Muscle layer of duodenum (tissue), 2 donors: ENCODE measurements around the gene BARHL1.

Experiments used
- H3K27ac ChIP-seq: one replicate; pipeline ENCODE4 v1.7.0; 2013; ENCODE audit warnings: mild to moderate bottlenecking, low read length
- H3K27me3 ChIP-seq: one replicate; pipeline ENCODE4 v1.7.0; 2013; ENCODE audit warnings: low read depth, mild to moderate bottlenecking, control low read depth, low read length
- H3K36me3 ChIP-seq, 2 donors: one replicate each; pipeline ENCODE4 v1.7.0; 2013; ENCODE audit warnings: low read length in 2 of 2, control low read depth in 1 of 2, mild to moderate bottlenecking in 1 of 2; ENCODE audit not compliant: insufficient read depth in 2 of 2, control insufficient read depth in 1 of 2
- H3K4me1 ChIP-seq, 2 donors: one replicate each; pipeline ENCODE4 v1.7.0; 2013; ENCODE audit warnings: low read length in 2 of 2, mild to moderate bottlenecking in 2 of 2, control low read depth in 1 of 2, moderate library complexity in 1 of 2; ENCODE audit not compliant: insufficient read depth in 2 of 2, control insufficient read depth in 1 of 2
- H3K4me3 ChIP-seq, 2 donors: one replicate each; pipeline ENCODE4 v1.7.0; 2013; ENCODE audit warnings: low read length in 2 of 2, low read depth in 1 of 2, mild to moderate bottlenecking in 1 of 2
- H3K9me3 ChIP-seq, 2 donors: one replicate each; pipeline ENCODE4 v1.7.0; 2013; ENCODE audit warnings: low read length in 2 of 2, control low read depth in 1 of 2, mild to moderate bottlenecking in 1 of 2; ENCODE audit not compliant: control insufficient read depth in 1 of 2
- donor health status: healthy.

The BARHL1 gene

DNA sequence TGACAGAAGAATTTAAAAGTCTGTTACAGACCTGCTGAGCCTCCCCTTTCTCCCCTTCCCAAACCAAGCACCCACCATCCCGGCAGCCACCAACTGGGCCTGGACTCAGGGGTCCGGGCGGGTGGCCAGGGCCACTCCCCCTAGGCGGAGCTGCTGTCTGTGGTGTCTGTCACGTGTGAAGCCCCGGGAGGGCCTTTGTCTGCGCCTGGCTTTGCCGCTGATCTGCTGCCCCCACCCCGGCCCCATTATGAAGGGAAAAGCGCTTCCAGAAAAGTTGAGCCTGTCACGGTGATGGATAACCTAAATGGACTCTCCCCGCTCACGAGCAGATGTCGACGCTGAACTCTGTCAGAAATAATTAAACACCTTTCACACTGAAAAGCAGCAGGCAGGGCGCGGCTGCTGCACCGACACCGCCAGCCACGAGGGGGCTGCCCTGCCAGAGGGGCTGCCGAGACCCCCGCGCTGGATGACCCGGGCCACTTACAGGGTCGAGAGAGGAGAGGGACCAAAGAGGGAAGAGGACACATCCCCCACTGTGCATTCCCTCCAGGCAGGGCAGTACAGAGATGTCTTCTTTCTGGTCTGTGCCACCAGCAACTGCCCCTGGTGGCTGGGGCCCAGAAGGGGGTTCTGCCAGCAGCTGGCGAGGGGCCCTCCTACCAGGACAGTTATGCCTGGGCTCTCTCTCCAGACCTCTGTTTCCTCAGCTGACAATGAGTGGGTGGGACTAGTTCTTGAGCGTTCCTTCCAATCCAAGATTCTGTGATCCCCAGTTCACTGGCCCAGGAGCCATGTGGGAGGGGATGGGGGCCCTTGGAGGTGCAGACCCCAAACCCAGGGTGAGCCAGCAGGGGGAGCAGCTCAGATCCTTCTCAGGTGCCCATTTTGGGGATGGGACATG lies 36.0 kb upstream of the BARHL1 start:
- Histone ChIP-seq H3K27ac (no peak overlapping the region), H3K36me3 (no peaks in the 10 kb centered on the region), H3K27me3 (no peaks in the 10 kb centered on the region), H3K4me3 (peak overlapping the region in 1 of 2 donors; percentile 56), H3K4me1 (peaks cover 0 to 12% of the 10 kb centered on the region in 2 donors), H3K9me3 (no peaks in the 10 kb centered on the region)

DNA sequence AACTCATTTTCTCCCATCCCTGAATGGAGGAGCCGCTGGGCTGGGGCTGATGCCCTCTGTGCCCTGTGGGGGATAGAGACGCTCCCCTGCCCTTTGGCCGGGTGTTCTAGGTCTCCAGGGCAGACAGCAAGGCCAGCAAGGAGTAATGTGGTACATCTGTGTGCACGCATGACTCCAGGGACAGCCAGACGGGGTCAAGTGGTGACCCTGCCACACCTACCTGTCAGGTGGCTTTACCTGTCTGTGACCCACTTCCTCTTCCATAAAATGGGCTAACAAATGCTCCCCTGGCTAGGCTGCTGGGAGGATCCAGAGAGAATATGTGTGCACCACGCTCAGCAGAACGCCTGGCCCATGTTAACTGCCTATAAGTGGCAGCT lies 35.4 kb upstream of the BARHL1 start:
- Histone ChIP-seq H3K4me1 (peaks cover 0 to 12% of the 10 kb centered on the region in 2 donors), H3K4me3 (no peak overlapping the region), H3K9me3 (no peaks in the 10 kb centered on the region), H3K27ac (no peak overlapping the region), H3K36me3 (no peaks in the 10 kb centered on the region), H3K27me3 (no peaks in the 10 kb centered on the region)

DNA sequence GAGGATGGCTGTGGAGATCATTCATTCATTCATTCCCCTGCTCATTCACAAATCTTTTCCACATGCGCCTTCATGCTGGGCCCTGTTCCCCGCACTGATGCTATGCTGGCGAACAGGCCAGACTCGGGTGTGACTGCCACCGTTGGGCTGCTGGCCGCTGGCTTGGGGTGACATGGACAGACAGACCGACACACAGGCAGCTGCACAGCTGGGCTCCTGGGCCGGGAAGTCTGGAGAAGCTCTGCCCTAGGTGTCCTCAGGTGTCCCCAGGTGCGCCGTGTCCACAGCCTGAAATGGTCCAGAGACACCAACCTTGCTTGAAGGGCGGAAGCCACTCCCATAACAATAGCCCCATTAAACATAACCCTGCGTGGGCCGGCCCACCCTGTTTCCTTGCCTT lies 35.0 kb upstream of the BARHL1 start:
- no peaks in the 10 kb centered on the region for H3K27me3 ChIP-seq
- H3K27ac ChIP-seq = no peak overlapping the region
- no peaks in the 10 kb centered on the region for H3K9me3 ChIP-seq
- no peak overlapping the region for H3K4me3 ChIP-seq
- peaks cover 0 to 12% of the 10 kb centered on the region in 2 donors for H3K4me1 ChIP-seq
- no peaks in the 10 kb centered on the region for H3K36me3 ChIP-seq

DNA sequence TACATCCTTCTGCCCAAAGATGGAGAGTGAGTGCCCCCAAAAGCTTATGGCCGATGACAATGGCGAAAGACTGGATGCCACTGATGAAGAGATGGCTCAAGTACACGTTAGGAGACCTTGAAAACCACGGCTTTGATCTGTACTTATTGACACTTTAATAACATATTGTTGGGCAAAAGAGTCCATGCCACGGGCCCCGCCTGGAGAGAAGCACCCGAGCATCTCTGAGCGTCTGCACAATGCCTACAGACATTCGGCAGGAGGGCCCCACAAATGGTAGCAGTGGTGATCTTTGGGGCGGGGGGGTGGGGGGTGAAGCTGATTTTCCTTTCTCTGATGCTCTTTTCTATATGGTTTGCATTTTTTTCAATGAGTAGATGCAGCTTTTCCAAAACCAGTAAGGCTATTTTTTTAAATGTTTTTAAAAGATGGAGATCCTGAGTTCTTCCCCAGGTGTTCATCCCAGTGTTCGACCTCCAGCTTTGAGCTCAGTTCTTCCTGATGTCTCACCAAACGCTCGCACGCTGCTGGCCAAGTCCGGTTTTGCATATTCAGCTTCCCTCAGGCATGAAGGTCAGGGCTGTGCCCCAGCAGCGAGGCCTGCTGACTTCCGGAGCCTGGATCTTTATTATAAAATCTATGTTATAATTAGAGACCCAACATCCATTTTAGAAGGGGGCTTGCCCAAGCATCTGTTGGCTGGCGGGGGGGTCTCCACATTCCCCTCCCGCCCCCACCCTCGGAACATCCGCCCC lies 34.3 kb upstream of the BARHL1 start:
- H3K36me3 ChIP-seq = no peaks in the 10 kb centered on the region
- H3K9me3 ChIP-seq = no peaks in the 10 kb centered on the region
- peaks cover 0 to 12% of the 10 kb centered on the region in 2 donors for H3K4me1 ChIP-seq
- H3K27ac ChIP-seq = no peak overlapping the region
- H3K27me3 ChIP-seq = no peaks in the 10 kb centered on the region
- no peak overlapping the region for H3K4me3 ChIP-seq

DNA sequence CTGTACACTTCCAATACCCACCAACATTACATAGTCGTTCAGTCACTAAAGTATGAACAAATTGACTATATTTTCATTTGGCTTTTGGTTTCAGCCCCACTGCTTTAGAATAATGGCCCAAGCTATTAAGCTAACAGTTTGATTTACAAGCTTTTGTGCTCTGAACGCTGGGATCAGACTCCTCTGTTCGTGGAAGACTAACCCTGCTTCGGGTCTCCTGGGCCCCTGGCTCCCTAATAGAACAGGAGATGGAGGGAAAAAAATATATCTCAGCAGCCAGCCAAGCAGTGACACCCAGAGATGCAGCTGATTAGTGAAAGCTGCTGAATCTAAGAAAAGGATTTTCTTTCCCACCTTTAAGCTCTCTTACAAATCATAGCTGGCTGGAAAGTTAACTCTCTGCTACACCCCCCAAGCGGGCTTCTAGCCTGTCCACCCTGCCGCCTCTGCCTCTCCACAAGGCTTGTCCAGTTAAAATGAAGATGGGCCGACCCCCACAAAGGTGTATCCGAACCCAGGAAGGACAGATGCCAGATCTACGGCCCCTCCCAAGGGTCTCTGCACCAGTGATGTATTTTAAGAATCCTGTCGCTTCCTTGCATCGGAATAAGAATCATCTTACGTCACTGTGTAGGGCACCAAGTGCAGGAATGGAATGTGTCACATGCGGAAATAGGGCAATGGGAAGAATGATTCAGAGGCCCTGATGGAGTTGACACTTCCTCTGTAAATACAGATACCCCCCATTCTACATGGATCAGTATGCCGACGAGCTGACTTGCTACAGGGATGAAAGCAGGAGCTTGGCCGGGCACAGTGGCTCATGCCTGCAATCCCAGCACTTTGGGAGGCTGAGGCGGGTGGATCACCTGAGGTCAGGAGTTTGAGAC lies 33.4 kb upstream of the BARHL1 start:
- Histone ChIP-seq H3K27me3 (no peaks in the 10 kb centered on the region), H3K9me3 (no peaks in the 10 kb centered on the region), H3K27ac (no peak overlapping the region), H3K4me3 (no peak overlapping the region), H3K36me3 (no peaks in the 10 kb centered on the region), H3K4me1 (peaks cover 0 to 12% of the 10 kb centered on the region in 2 donors)

- Histone ChIP-seq H3K27me3 (no peaks in the 10 kb centered on the region), H3K36me3 (no peaks in the 10 kb centered on the region), H3K9me3 (no peaks in the 10 kb centered on the region), H3K27ac (no peak overlapping the region), H3K4me3 (no peak overlapping the region), H3K4me1 (no peaks in the 10 kb centered on the region)
Measured at GRCh38 chr9:132551556-132551955, 30.9 kb upstream of the BARHL1 start.

DNA sequence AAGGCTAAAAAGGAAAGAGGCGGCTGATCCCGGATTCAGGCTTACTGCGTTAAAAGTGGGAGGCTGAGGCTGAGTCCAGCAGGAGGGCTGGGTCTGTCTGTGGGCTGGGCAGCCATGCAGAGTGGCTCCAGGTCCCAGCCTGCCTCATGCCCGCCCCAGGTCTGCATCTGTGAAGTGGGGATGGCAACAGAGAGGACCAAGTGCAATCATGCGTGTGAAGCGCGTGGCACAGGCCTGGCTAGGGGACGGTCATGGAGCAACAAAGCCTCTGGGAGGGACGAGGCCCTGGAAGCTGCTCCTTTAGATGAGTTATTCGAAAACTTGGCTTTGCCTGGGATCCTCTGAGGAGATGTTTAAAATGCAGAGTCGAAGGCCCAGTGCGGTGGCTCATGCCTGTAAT lies 30.4 kb upstream of the BARHL1 start:
- H3K27me3 ChIP-seq = no peaks in the 10 kb centered on the region
- H3K36me3 ChIP-seq = no peaks in the 10 kb centered on the region
- H3K4me1 ChIP-seq = no peaks in the 10 kb centered on the region
- H3K4me3 ChIP-seq = no peak overlapping the region
- no peak overlapping the region for H3K27ac ChIP-seq
- no peaks in the 10 kb centered on the region for H3K9me3 ChIP-seq

GRCh38 chr9:132554755-132555154 lies 27.7 kb upstream of the BARHL1 start:
- H3K36me3 ChIP-seq = no peaks in the 10 kb centered on the region
- no peak overlapping the region for H3K27ac ChIP-seq
- no peaks in the 10 kb centered on the region for H3K9me3 ChIP-seq
- H3K4me3 ChIP-seq = no peak overlapping the region
- no peaks in the 10 kb centered on the region for H3K4me1 ChIP-seq
- H3K27me3 ChIP-seq = no peaks in the 10 kb centered on the region

- no peak overlapping the region for H3K4me3 ChIP-seq
- no peaks in the 10 kb centered on the region for H3K4me1 ChIP-seq
- no peaks in the 10 kb centered on the region for H3K27me3 ChIP-seq
- H3K9me3 ChIP-seq = no peaks in the 10 kb centered on the region
- no peak overlapping the region for H3K27ac ChIP-seq
- no peaks in the 10 kb centered on the region for H3K36me3 ChIP-seq
Measured at GRCh38 chr9:132555528-132555927, 26.9 kb upstream of the BARHL1 start.

GRCh38 chr9:132556235-132556634 lies 26.2 kb upstream of the BARHL1 start:
- no peak overlapping the region for H3K4me3 ChIP-seq
- no peaks in the 10 kb centered on the region for H3K27me3 ChIP-seq
- no peak overlapping the region for H3K27ac ChIP-seq

DNA sequence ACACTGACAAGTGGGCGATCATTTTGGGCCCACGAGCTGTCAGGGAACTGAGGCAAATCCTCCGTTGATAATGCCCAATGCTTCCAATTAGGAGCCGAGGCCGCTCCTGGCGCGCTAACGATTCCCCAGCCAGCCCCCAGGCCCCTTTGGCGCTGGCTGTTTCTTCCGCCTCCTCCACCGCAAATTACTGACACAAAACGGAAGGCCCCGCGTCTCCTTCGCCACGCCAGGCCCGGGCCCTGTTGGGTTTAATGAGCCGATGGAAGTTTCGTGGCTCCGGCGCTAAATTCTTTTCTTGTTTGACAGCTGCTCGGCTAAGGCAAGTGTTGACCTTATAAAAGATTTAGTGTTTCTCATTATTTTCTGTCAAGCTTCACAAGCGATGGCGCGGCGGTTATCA lies 25.7 kb upstream of the BARHL1 start:
- Histone ChIP-seq H3K27me3 (no peaks in the 10 kb centered on the region), H3K36me3 (no peaks in the 10 kb centered on the region), H3K4me3 (no peak overlapping the region), H3K4me1 (no peaks in the 10 kb centered on the region), H3K27ac (no peak overlapping the region), H3K9me3 (no peaks in the 10 kb centered on the region)

More at GRCh38 chr9:132556235-132556634, 26.2 kb upstream of the BARHL1 start:
- Histone ChIP-seq H3K9me3 (no peaks in the 10 kb centered on the region), H3K36me3 (no peaks in the 10 kb centered on the region), H3K4me1 (no peaks in the 10 kb centered on the region)
